Activated CD4-positive, alpha-beta T cell treated with anti-CD3 and anti-CD28 coated beads, Interleukin-2, amount 50 U/mL, for 16 hours (primary cell): ENCODE results near the gene SPATC1L.
"Not testable (repeated sequence)": the region's sequence is repeated elsewhere in the genome, so short reads cannot be mapped to it uniquely, and the experiment has no call there.

Experiments used
- DNase-seq: peaks from one replicate; pipeline ENCODE4 v3.0.0-alpha.2; 2020

Gene SPATC1L

GRCh38 chr21:46181953-46182547 is 2.2 kb downstream of the SPATC1L start:
- DNase-seq = no peak

- DNase-seq = no peak
These were observed 2.8 kb downstream of the SPATC1L start for GRCh38 chr21:46181436-46181835.

GRCh38 chr21:46180778-46181391 is 3.4 kb downstream of the SPATC1L start:
- DNase-seq = no peak

GRCh38 chr21:46180079-46180722 is 4.1 kb downstream of the SPATC1L start:
- no peak for DNase-seq

- DNase-seq = no peak
These were observed 4.6 kb downstream of the SPATC1L start for GRCh38 chr21:46179708-46180078.

- no peak for DNase-seq
These were observed 5.3 kb downstream of the SPATC1L start for GRCh38 chr21:46178961-46179360.

- DNase-seq = not testable (repeated sequence)
These were observed 7.7 kb downstream of the SPATC1L start for GRCh38 chr21:46176443-46177129.

GRCh38 chr21:46173573-46173972 is 10.7 kb downstream of the SPATC1L start:
- DNase-seq = no peak

- DNase-seq = no peak
These were observed 11.3 kb downstream of the SPATC1L start for GRCh38 chr21:46172863-46173528.

GRCh38 chr21:46171996-46172862 is 12.0 kb downstream of the SPATC1L start:
- DNase-seq = no peak

- no peak for DNase-seq
These were observed 12.7 kb downstream of the SPATC1L start for GRCh38 chr21:46171585-46171984.

- DNase-seq = not testable (repeated sequence)
These were observed 13.6 kb downstream of the SPATC1L start for GRCh38 chr21:46170436-46171193.

GRCh38 chr21:46168659-46169386 is 15.4 kb downstream of the SPATC1L start:
- no peak for DNase-seq

GRCh38 chr21:46168238-46168637 is 16.0 kb downstream of the SPATC1L start:
- DNase-seq = no peak

GRCh38 chr21:46165098-46165497 is 19.2 kb downstream of the SPATC1L start:
- DNase-seq = no peak

GRCh38 chr21:46163380-46163779 is 20.9 kb downstream of the SPATC1L start:
- DNase-seq = no peak

- no peak for DNase-seq
These were observed 22.3 kb downstream of the SPATC1L start for GRCh38 chr21:46161633-46162592.

GRCh38 chr21:46160907-46161632 is 23.2 kb downstream of the SPATC1L start:
- no peak for DNase-seq

- no peak for DNase-seq
These were observed 23.7 kb downstream of the SPATC1L start for GRCh38 chr21:46160657-46160906.
